Measurements from ENCODE around the gene PPEF1. TPM values are rescaled to one million over a fixed set of nuclear protein-coding genes. Genes with fewer than 3 reads are reported as not detected.

PPEF1 gene
- total RNA-seq, 6 donors from 2014 or later = 0.20 to 6.7 (median 0.36) TPM; not detected in 2

DNA sequence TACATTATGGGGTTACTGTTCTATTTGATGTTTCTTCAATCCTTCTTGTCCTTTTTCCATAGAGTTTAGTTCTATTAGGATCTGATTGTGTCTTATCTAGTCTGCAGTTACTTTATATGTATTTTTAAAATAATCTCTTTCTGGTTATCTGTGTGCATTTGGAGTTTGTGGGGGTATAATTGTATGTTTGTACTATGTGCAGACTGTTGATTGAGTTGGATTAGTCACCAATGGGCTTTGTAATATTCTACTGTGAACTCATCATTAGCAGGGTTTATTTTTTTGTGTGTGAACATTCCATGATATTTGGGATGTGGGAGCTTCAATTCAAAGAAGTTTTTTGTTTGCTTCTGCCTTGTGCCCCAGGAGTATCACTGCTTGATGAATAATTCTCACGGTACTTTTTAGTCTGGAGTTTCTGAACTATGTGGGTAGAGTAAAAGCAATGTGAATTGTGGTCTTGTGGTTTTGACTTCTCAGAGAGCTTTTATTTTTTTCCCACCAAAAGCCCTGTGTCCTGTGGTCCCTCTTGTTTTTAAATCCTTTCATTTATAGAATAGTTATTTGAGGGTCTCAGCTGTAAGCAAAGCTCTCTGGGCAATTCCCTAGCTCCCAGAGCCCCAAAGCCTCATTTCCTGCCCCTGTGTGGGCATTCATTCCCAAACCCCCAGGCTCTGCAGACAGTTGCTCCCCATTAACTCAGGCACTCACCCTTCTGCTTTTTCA, 148.6 kb downstream of the PPEF1 start:
- TF ChIP-seq POLR2A (IDR thresholded peaks at IDR 0.05) (no peak), EP300 (IDR thresholded peaks at IDR 0.05) (no peak), POLR2AphosphoS5 (IDR thresholded peaks at IDR 0.05) (no peak), CTCF (IDR thresholded peaks at IDR 0.05) (no peak)
- Histone ChIP-seq H3K4me3 (no peak overlapping the region), H3K9me3 (no peaks in the 10 kb centered on the region), H3K27me3 (no peaks in the 10 kb centered on the region), H3K27ac (no peak overlapping the region), H3K36me3 (no peaks in the 10 kb centered on the region), H3K4me1 (no peaks in the 10 kb centered on the region)
- WGBS, 2 donors = 68 to 86% methylated on average over 1 of the region's 1 CpG
- ATAC-seq (ENCODE audit: low FRiP score in 2 of 2) = no peak
- DNase-seq = no peak

GRCh38 chrX:18856645-18856997, 149.2 kb downstream of the PPEF1 start:
- TF ChIP-seq POLR2AphosphoS5 (IDR thresholded peaks at IDR 0.05) (no peak), EP300 (IDR thresholded peaks at IDR 0.05) (no peak), POLR2A (IDR thresholded peaks at IDR 0.05) (no peak), CTCF (IDR thresholded peaks at IDR 0.05) (no peak)
- no peaks in the 10 kb centered on the region for H3K36me3 ChIP-seq
- no peaks in the 10 kb centered on the region for H3K4me1 ChIP-seq
- no peak for ATAC-seq (ENCODE audit: low FRiP score in 2 of 2)
- H3K27ac ChIP-seq = no peak overlapping the region
- WGBS, 2 donors = 52 to 75% methylated on average over 1 of the region's 1 CpG
- H3K27me3 ChIP-seq = no peaks in the 10 kb centered on the region
- no peak for DNase-seq
- H3K9me3 ChIP-seq = no peaks in the 10 kb centered on the region
- H3K4me3 ChIP-seq = no peak overlapping the region

DNA sequence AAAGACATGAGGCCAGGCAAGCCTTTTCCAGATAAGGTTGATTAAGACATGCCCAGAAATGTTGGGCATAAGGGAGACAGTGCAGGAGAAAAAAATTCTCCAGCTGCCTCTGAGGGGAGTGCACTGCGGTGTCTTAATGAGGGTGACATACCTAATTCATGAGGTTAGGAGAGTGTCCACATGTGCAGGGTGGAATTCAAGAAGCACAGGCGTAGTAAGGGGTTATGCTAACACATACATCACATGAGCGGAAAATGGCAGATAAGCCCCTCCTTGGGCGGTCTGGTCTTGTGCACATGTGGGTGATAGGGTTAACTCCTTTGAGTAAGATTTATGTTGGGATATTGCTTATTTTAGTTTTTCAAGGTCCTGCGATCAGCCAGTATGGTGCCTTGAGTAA, 154.1 kb downstream of the PPEF1 start:
- Histone ChIP-seq H3K4me1 (no peaks in the 10 kb centered on the region), H3K4me3 (no peak overlapping the region), H3K27ac (no peak overlapping the region), H3K27me3 (no peaks in the 10 kb centered on the region), H3K9me3 (no peaks in the 10 kb centered on the region), H3K36me3 (no peaks in the 10 kb centered on the region)
- no peak for TF ChIP-seq POLR2A (IDR thresholded peaks at IDR 0.05)
- TF ChIP-seq CTCF (IDR thresholded peaks at IDR 0.05) = no peak
- no peak for TF ChIP-seq POLR2AphosphoS5 (IDR thresholded peaks at IDR 0.05)
- no peak for TF ChIP-seq EP300 (IDR thresholded peaks at IDR 0.05)
- 92 to 94% methylated on average over 5 of the region's 5 CpGs for WGBS, 2 donors
- DNase-seq (no peak), ATAC-seq (ENCODE audit: low FRiP score in 2 of 2) (no peak)

- Histone ChIP-seq H3K4me3 (no peak overlapping the region), H3K9me3 (no peaks in the 10 kb centered on the region), H3K27me3 (no peaks in the 10 kb centered on the region), H3K36me3 (no peaks in the 10 kb centered on the region), H3K4me1 (no peaks in the 10 kb centered on the region), H3K27ac (no peak overlapping the region)
- ATAC-seq (ENCODE audit: low FRiP score in 2 of 2) = no peak
- DNase-seq = no peak
- WGBS, 2 donors = 85 to 94% methylated on average over 13 to 15 of the region's 15 CpGs
- TF ChIP-seq EP300 (IDR thresholded peaks at IDR 0.05) = no peak
- no peak for TF ChIP-seq POLR2AphosphoS5 (IDR thresholded peaks at IDR 0.05)
- TF ChIP-seq POLR2A (IDR thresholded peaks at IDR 0.05) = no peak
- no peak for TF ChIP-seq CTCF (IDR thresholded peaks at IDR 0.05)
These were observed 157.0 kb downstream of the PPEF1 start for GRCh38 chrX:18864390-18864920.
